Adrenal gland (tissue), 5 donors: Measurements from ENCODE around the gene CDH19.

Experiments used
- CTCF ChIP-seq, 6 experiments: fragments of 450-650 bp in 4 of 6; fragments of 200-600 bp in 2 of 6; sonication (generic) in 1 of 6; IDR thresholded peaks; 1 replicate in 5 of 6; 2 replicates in 1 of 6; pipeline versions ENCODE4 v1.5.1 to v1.8.0; 2016 to 2021; ENCODE audit warnings: antibody characterized with exemption in 6 of 6, mild to moderate bottlenecking in 2 of 6, moderate library complexity in 1 of 6
- POLR2A ChIP-seq, 2 donors: fragments of 450-650 bp; IDR thresholded peaks; one replicate each; pipeline ENCODE4 v1.6.1; 2017; ENCODE audit warnings: antibody characterized with exemption in 2 of 2, mild to moderate bottlenecking in 2 of 2, moderate library complexity in 1 of 2
- donor health status: DM: no; HTN: no; CAD: no.

GRCh38 chr18:66623821-66624220 lies 19.9 kb upstream of the CDH19 start:
- TF ChIP-seq CTCF (IDR thresholded peaks at IDR 0.05) (no peak), POLR2A (IDR thresholded peaks at IDR 0.05) (no peak)
